GM13976 (cell line): ENCODE results near the gene E2F4.

ENCODE experiments used
- DNase-seq: peaks from one replicate; pipeline ENCODE4 v3.0.0; 2012; ENCODE audit warnings: low spot score
- CTCF ChIP-seq: IDR thresholded peaks from 2 replicates; pipeline ENCODE4 v1.5.1; 2012; ENCODE audit warnings: borderline replicate concordance, mild to moderate bottlenecking; ENCODE audit not compliant: insufficient read depth; ENCODE audit errors: extremely low read depth, missing control alignments, control extremely low read depth
- in situ Hi-C: fragments of 300-500 bp; cut with MboI; formaldehyde crosslinking; loops from one replicate; pipeline ENCODE4 v1.12.0; 2022; ENCODE audit warnings: low sequenced_read_pairs, mixed read lengths, inconsistent platforms; ENCODE audit not compliant: unreplicated experiment

E2F4 gene

GRCh38 chr16:67148221-67148620 is 43.7 kb upstream of the E2F4 start:
- no peak for TF ChIP-seq CTCF
- in situ Hi-C loops, result no loop called here
- DNase-seq, result no peak

- in situ Hi-C loops, result no loop called here
- no peak for TF ChIP-seq CTCF
- no peak for DNase-seq
Measured at GRCh38 chr16:67148656-67149275, 43.2 kb upstream of the E2F4 start.

- TF ChIP-seq CTCF, result no peak
- in situ Hi-C loops, result loop anchor here (5.0 to 25.0 kb wide), 2 partner anchors 132 to 187 kb away; partner anchors contain the start of gene CES3
- DNase-seq, result no peak
Measured at GRCh38 chr16:67149276-67150046, 42.5 kb upstream of the E2F4 start.

GRCh38 chr16:67150047-67150832 is 41.7 kb upstream of the E2F4 start:
- in situ Hi-C loops, result loop anchor here (5.0 to 25.0 kb wide), 2 partner anchors 133 to 188 kb away; partner anchors contain the start of gene CES3
- TF ChIP-seq CTCF, result peak; percentile 12
- DNase-seq, result peak; percentile 86

GRCh38 chr16:67150833-67151396 is 41.0 kb upstream of the E2F4 start, which contains the start of gene B3GNT9:
B3GNT9 (minus strand) TSS chr16:67150998; CDS start chr16:67150485, 513 bp downstream.
- DNase-seq, result peak; percentile 84
- no peak for TF ChIP-seq CTCF
- in situ Hi-C loops, result loop anchor here (5.0 to 25.0 kb wide), 2 partner anchors 134 to 189 kb away; partner anchors contain the start of gene CES3
